B cell (primary cell): ENCODE measurements around the gene TCFL5.

Source experiments
- EZH2 ChIP-seq: IDR thresholded peaks from 2 replicates; pipeline ENCODE4 v1.6.1; 2012; ENCODE audit warnings: borderline replicate concordance, low read depth, mild to moderate bottlenecking, moderate library complexity, low read length; ENCODE audit not compliant: insufficient read depth, poor library complexity, severe bottlenecking
- TF ChIP-seq, protein P1 (sequence below): fragments of 200-600 bp; IDR thresholded peaks from one replicate; pipeline ENCODE4 v1.8.0; 2022; ENCODE audit warnings: antibody characterized with exemption, mild to moderate bottlenecking

DNA sequence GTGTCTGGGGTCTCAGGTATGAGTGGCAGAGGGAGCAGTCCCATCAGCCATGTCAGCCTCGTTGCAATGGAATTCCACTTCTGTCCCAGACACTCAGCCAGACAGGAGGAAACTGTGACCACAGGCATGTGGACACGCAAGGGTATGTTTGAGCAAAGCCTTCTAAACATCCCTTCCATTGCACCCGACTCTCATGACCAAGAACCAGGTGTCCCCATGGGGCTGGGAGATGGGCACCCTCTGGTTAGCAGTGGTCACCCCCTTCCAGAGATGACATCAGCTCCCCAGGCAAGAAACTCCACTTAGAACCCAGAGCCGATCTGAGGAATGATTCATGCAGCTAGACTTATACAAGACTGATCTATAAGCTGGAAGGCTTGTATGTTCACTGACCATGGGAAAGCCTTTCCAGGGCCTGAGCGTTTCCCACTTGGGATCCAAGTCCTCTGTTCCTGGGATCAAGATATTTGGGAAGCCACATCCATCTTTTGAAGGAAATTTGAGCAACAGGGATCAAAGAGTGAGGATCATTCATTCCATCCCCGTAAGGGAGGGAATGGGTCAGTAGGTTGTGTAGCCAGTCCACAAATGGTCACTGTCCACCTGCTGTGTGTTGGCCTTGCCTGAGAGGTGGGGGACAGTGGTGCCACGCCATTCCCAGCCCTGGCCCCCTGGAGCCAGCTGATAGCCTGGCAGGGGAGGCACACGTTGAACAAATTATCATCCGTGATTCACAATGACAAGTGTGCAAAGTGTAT is 69.3 kb downstream of the TCFL5 start:
- TF ChIP-seq, protein P1, sequence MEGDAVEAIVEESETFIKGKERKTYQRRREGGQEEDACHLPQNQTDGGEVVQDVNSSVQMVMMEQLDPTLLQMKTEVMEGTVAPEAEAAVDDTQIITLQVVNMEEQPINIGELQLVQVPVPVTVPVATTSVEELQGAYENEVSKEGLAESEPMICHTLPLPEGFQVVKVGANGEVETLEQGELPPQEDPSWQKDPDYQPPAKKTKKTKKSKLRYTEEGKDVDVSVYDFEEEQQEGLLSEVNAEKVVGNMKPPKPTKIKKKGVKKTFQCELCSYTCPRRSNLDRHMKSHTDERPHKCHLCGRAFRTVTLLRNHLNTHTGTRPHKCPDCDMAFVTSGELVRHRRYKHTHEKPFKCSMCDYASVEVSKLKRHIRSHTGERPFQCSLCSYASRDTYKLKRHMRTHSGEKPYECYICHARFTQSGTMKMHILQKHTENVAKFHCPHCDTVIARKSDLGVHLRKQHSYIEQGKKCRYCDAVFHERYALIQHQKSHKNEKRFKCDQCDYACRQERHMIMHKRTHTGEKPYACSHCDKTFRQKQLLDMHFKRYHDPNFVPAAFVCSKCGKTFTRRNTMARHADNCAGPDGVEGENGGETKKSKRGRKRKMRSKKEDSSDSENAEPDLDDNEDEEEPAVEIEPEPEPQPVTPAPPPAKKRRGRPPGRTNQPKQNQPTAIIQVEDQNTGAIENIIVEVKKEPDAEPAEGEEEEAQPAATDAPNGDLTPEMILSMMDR = no peak
- TF ChIP-seq EZH2 = no peak
